ENCODE data around the gene KRTAP10-10. TPM values are rescaled to one million over a fixed set of nuclear protein-coding genes. Genes with fewer than 3 reads are reported as not detected.

The KRTAP10-10 gene
- total and polyA plus RNA-seq, 4 donors = not detected

- Histone ChIP-seq H3K27ac (ENCODE audit: low read depth in 1 of 2, low read length in 2 of 2) (no peak overlapping the region), H3K36me3 (ENCODE audit: control insufficient read depth in 4 of 4, insufficient read depth in 3 of 4, low read depth in 1 of 4, low read length in 3 of 4) (no peaks in the 10 kb centered on the region), H3K27me3 (ENCODE audit: control insufficient read depth in 4 of 4, insufficient read depth in 4 of 4, low read length in 3 of 4) (no peaks in the 10 kb centered on the region), H3K9me3 (ENCODE audit: control insufficient read depth in 4 of 4, low read length in 3 of 4) (peaks cover 0 to 11% (median 1%) of the 10 kb centered on the region in 4 donors), H3K4me1 (ENCODE audit: control insufficient read depth in 4 of 4, insufficient read depth in 4 of 4, low read length in 3 of 4) (no peaks in the 10 kb centered on the region), H3K4me3 (ENCODE audit: low read depth in 1 of 3, low read length in 3 of 3) (no peak overlapping the region), H3K9ac (ENCODE audit: low read depth in 1 of 2, low read length in 2 of 2) (no peak overlapping the region)
- no peak for DNase-seq (ENCODE audit: low spot score)
- 87% methylated on average over 13 of the region's 13 CpGs for WGBS
- no peak for TF ChIP-seq YY1 (IDR thresholded peaks at IDR 0.05)
- TF ChIP-seq RXRA (IDR thresholded peaks at IDR 0.05) = no peak
- no peak for TF ChIP-seq HNF4G (IDR thresholded peaks at IDR 0.05)
- no peak for TF ChIP-seq EGR1 (IDR thresholded peaks at IDR 0.05; ENCODE audit: low read depth in 2 of 2)
- no peak for TF ChIP-seq SP1 (IDR thresholded peaks at IDR 0.05)
- TF ChIP-seq JUND (IDR thresholded peaks at IDR 0.05) = no peak
- TF ChIP-seq ZBTB33 (IDR thresholded peaks at IDR 0.05) = no peak
These were observed 24.4 kb upstream of the KRTAP10-10 start for GRCh38 chr21:44612669-44613229.

- 88% methylated on average over 26 of the region's 26 CpGs for WGBS
- peak; percentile 12 for DNase-seq (ENCODE audit: low spot score)
- H3K36me3 ChIP-seq (ENCODE audit: control insufficient read depth in 4 of 4, insufficient read depth in 3 of 4, low read depth in 1 of 4, low read length in 3 of 4) = no peaks in the 10 kb centered on the region
These were observed 23.6 kb upstream of the KRTAP10-10 start for GRCh38 chr21:44613386-44614155.

More at GRCh38 chr21:44613386-44614155, 23.6 kb upstream of the KRTAP10-10 start:
- H3K9ac ChIP-seq (ENCODE audit: low read depth in 1 of 2, low read length in 2 of 2) = no peak overlapping the region
- peaks cover 0 to 11% (median 1%) of the 10 kb centered on the region in 4 donors for H3K9me3 ChIP-seq (ENCODE audit: control insufficient read depth in 4 of 4, low read length in 3 of 4)
- H3K4me1 ChIP-seq (ENCODE audit: control insufficient read depth in 4 of 4, insufficient read depth in 4 of 4, low read length in 3 of 4) = no peaks in the 10 kb centered on the region
- no peaks in the 10 kb centered on the region for H3K27me3 ChIP-seq (ENCODE audit: control insufficient read depth in 4 of 4, insufficient read depth in 4 of 4, low read length in 3 of 4)
- no peak overlapping the region for H3K27ac ChIP-seq (ENCODE audit: low read depth in 1 of 2, low read length in 2 of 2)
- TF ChIP-seq YY1 (IDR thresholded peaks at IDR 0.05) (no peak), REST (IDR thresholded peaks at IDR 0.05) (no peak), RXRA (IDR thresholded peaks at IDR 0.05) (no peak), CTCF (IDR thresholded peaks at IDR 0.05; ENCODE audit: low read depth, low read length, missing input control) (no peak), EGR1 (IDR thresholded peaks at IDR 0.05; ENCODE audit: low read depth in 2 of 2) (no peak), TAF1 (conservative IDR thresholded peaks at IDR 0.05) (no peak), NR2F2 (IDR thresholded peaks at IDR 0.05) (no peak), SP1 (IDR thresholded peaks at IDR 0.05) (no peak), HNF4G (IDR thresholded peaks at IDR 0.05) (no peak)
- no peak overlapping the region for H3K4me3 ChIP-seq (ENCODE audit: low read depth in 1 of 3, low read length in 3 of 3)

All from liver (tissue), 9 donors.